Brain microvascular endothelial cell (primary cell): ENCODE data around the gene HNRNPA1.

Experiments used
- DNase-seq: peaks from one replicate; pipeline ENCODE4 v3.0.0-alpha.2; 2020
- H3K27ac ChIP-seq: fragments of 250-450 bp; sonication (Bioruptor Pico); 2 replicates; pipeline ENCODE4 v1.5.1; 2020; ENCODE audit warnings: mild to moderate bottlenecking, moderate library complexity
- H3K27me3 ChIP-seq: fragments of 250-450 bp; sonication (Bioruptor Pico); replicated peaks from 2 replicates; pipeline ENCODE4 v1.5.1; 2020; ENCODE audit warnings: mild to moderate bottlenecking
- H3K36me3 ChIP-seq: fragments of 250-450 bp; sonication (Bioruptor Pico); replicated peaks from 2 replicates; pipeline ENCODE4 v1.5.1; 2020; ENCODE audit warnings: mild to moderate bottlenecking
- H3K4me3 ChIP-seq: 2 replicates; pipeline ENCODE4 v1.5.1; 2011; ENCODE audit warnings: low read depth, mild to moderate bottlenecking, control low read depth, low read length, moderate library complexity
- CTCF ChIP-seq: IDR thresholded peaks from 2 replicates; pipeline ENCODE4 v1.5.1; 2011; ENCODE audit warnings: low read depth, mild to moderate bottlenecking, moderate library complexity, low read length, control low read depth, inconsistent platforms; ENCODE audit errors: missing control alignments
- in situ Hi-C: cut with HindIII; loops from 2 replicates; pipeline ENCODE4 v1.10.0; 2017; ENCODE audit warnings: low sequenced_read_pairs, low pct_ligation_motif_present

The HNRNPA1 gene

GRCh38 chr12:54328595-54329337 is 48.2 kb downstream of the HNRNPA1 start:
- Histone ChIP-seq H3K36me3 (peaks cover 2% of the 10 kb centered on the region), H3K27ac (no peak overlapping the region), H3K4me3 (no peak overlapping the region), H3K27me3 (no peaks in the 10 kb centered on the region)
- no peak for TF ChIP-seq CTCF
- in situ Hi-C loops, result no loop called here
- DNase-seq, result no peak

GRCh38 chr12:54329759-54330158 is 49.2 kb downstream of the HNRNPA1 start:
- no peak for TF ChIP-seq CTCF
- in situ Hi-C loops, result no loop called here

DNA sequence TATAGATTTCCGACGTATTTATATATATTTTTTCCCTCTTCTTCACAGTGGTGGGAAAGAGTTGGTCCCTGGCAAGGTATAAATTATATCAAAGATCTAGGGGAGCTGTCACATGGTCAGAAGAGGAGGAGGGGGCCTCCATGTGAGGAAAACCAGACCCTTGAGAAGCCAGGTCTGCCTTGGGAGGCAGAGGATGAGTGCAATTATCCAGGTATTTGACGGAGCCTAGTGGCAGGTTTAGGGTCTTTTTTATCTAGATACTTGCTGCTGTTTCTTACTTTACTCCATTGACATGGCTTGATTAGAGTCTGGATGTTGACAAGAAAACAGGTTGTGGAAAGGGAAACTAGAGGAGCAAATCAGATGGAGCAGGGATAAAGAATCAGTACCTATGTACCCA is 49.9 kb downstream of the HNRNPA1 start:
- in situ Hi-C loops, result no loop called here
- Histone ChIP-seq H3K27me3 (no peaks in the 10 kb centered on the region), H3K36me3 (peaks cover 2% of the 10 kb centered on the region), H3K4me3 (no peak overlapping the region), H3K27ac (no peak overlapping the region)
- no peak for DNase-seq
- TF ChIP-seq CTCF, result no peak

More at GRCh38 chr12:54329759-54330158, 49.2 kb downstream of the HNRNPA1 start:
- H3K36me3 ChIP-seq, result peaks cover 2% of the 10 kb centered on the region
- H3K4me3 ChIP-seq, result no peak overlapping the region
- DNase-seq, result no peak
- no peak overlapping the region for H3K27ac ChIP-seq
- H3K27me3 ChIP-seq, result no peaks in the 10 kb centered on the region

GRCh38 chr12:54331461-54331860 is 50.9 kb downstream of the HNRNPA1 start:
- H3K4me3 ChIP-seq, result no peak overlapping the region
- no peak for TF ChIP-seq CTCF
- H3K36me3 ChIP-seq, result peaks cover 2% of the 10 kb centered on the region
- DNase-seq, result no peak
- H3K27ac ChIP-seq, result no peak overlapping the region
- H3K27me3 ChIP-seq, result no peaks in the 10 kb centered on the region
- in situ Hi-C loops, result no loop called here

DNA sequence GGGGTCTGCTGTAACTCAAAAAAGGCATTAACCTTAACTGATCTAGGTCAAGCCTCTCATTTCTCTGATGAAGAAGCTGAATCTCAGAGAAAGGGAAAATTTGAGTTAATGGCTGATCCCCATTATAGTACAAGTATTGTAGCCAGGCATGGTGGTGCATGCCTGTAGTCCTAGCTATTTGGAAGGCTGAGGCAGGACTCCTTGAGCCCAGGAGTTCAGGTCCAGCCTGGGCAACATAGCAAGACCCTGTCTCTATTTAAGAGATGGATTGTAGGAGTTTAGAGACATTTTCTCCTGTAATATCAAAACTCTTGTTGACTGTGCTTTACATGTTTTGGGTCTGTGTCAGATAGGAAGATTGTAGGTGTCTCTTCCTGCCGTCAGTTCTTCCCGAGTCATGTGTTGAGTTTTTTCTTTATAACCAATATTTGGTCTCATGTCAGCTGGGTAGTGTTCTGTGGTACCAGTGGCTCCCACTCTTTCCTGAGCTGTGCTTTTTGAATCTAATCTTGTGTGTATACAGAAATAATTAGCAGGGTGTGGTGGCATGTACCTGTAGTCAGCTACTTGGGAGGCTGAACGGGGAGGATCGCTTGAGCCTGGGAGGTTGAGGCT is 53.0 kb downstream of the HNRNPA1 start:
- no peaks in the 10 kb centered on the region for H3K27me3 ChIP-seq
- in situ Hi-C loops, result no loop called here
- H3K27ac ChIP-seq, result no peak overlapping the region
- DNase-seq, result no peak
- H3K36me3 ChIP-seq, result peaks cover 2% of the 10 kb centered on the region
- no peak for TF ChIP-seq CTCF
- H3K4me3 ChIP-seq, result no peak overlapping the region
